ENCODE measurements around the gene LGI2.

DNA sequence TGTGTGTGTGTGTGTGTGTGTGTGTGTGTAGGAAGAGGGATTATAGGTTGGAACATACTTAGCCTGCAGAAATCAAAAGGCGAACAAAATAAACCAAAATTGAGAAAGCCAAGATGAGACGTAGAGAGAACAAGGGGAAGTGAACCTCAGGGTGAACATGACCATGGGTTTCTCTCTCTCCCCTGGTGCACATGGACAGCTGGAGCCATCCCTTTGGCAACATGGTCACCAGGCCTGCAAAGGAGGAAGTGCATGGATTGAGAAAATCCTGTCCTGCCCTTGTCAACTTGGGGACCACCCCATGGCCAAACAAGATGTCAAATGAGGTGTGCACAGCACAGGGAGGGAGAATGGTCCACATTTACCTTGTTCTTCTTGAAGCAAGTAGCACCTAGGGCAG, 23.1 kb downstream of the LGI2 start:
- TF ChIP-seq POLR2A (IDR thresholded peaks at IDR 0.05), result no peak
- TF ChIP-seq, protein P1, sequence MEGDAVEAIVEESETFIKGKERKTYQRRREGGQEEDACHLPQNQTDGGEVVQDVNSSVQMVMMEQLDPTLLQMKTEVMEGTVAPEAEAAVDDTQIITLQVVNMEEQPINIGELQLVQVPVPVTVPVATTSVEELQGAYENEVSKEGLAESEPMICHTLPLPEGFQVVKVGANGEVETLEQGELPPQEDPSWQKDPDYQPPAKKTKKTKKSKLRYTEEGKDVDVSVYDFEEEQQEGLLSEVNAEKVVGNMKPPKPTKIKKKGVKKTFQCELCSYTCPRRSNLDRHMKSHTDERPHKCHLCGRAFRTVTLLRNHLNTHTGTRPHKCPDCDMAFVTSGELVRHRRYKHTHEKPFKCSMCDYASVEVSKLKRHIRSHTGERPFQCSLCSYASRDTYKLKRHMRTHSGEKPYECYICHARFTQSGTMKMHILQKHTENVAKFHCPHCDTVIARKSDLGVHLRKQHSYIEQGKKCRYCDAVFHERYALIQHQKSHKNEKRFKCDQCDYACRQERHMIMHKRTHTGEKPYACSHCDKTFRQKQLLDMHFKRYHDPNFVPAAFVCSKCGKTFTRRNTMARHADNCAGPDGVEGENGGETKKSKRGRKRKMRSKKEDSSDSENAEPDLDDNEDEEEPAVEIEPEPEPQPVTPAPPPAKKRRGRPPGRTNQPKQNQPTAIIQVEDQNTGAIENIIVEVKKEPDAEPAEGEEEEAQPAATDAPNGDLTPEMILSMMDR (IDR thresholded peaks at IDR 0.05), result no peak
- TF ChIP-seq POLR2AphosphoS5 (IDR thresholded peaks at IDR 0.05; ENCODE audit: insufficient read depth in 1 of 2, low read depth in 1 of 2), result no peak

Measured in vagina (tissue), 2 donors.